Prostate gland (tissue), 2 donors: ENCODE measurements around the gene FAM120B.

Source experiments
- CTCF ChIP-seq, 4 experiments: fragments of 200-600 bp in 2 of 4; fragments of 450-650 bp in 2 of 4; sonication (generic) in 2 of 4; IDR thresholded peaks; 1 replicate in 3 of 4; 2 replicates in 1 of 4; pipeline ENCODE4 v1.5.1; 2016 to 2019; ENCODE audit warnings: antibody characterized with exemption in 4 of 4, mild to moderate bottlenecking in 2 of 4, moderate library complexity in 2 of 4
- POLR2A ChIP-seq: fragments of 450-650 bp; IDR thresholded peaks from one replicate; pipeline ENCODE4 v1.6.1; 2016; ENCODE audit warnings: antibody characterized with exemption, mild to moderate bottlenecking

GRCh38 chr6:170267688-170268087 is 38.9 kb upstream of the FAM120B start:
- no peak for TF ChIP-seq CTCF (IDR thresholded peaks at IDR 0.05)
- TF ChIP-seq POLR2A, result no peak
